SIG-M5 treated with dmso at 0.1 percent for 504 hours (cell line): ENCODE results near the gene TSSK6.

Experiments used
- DNase-seq: peaks from one replicate; lab custom pipeline; 2025; ENCODE audit not compliant: unreplicated experiment; lab: John Stamatoyannopoulos, UW

TSSK6 gene

GRCh38 chr19:19507354-19507753 is 8.0 kb downstream of the TSSK6 start:
- no peak for DNase-seq

GRCh38 chr19:19506592-19506991 is 8.8 kb downstream of the TSSK6 start:
- DNase-seq, result no peak

- no peak for DNase-seq
Measured at GRCh38 chr19:19505669-19506326, 9.6 kb downstream of the TSSK6 start.

GRCh38 chr19:19504754-19505668 is 10.3 kb downstream of the TSSK6 start:
- DNase-seq, result no peak

- no peak for DNase-seq
Measured at GRCh38 chr19:19502808-19503602, 12.3 kb downstream of the TSSK6 start.

- DNase-seq, result no peak
Measured at GRCh38 chr19:19502281-19502680, 13.1 kb downstream of the TSSK6 start.

GRCh38 chr19:19501798-19502197 is 13.6 kb downstream of the TSSK6 start:
- no peak for DNase-seq

GRCh38 chr19:19500975-19501644 is 14.2 kb downstream of the TSSK6 start:
- no peak for DNase-seq

- no peak for DNase-seq
Measured at GRCh38 chr19:19499272-19499995, 15.9 kb downstream of the TSSK6 start.

- no peak for DNase-seq
Measured at GRCh38 chr19:19498255-19498991, 16.9 kb downstream of the TSSK6 start.

- no peak for DNase-seq
Measured at GRCh38 chr19:19495614-19496603, 19.4 kb downstream of the TSSK6 start.

GRCh38 chr19:19493841-19494546 is 21.4 kb downstream of the TSSK6 start:
- no peak for DNase-seq

- DNase-seq, result no peak
Measured at GRCh38 chr19:19492026-19492610, 23.2 kb downstream of the TSSK6 start.

- no peak for DNase-seq
Measured at GRCh38 chr19:19491321-19492025, 23.9 kb downstream of the TSSK6 start.

GRCh38 chr19:19490214-19490968 is 25.0 kb downstream of the TSSK6 start:
- peak; percentile 38 for DNase-seq

GRCh38 chr19:19489804-19490204 is 25.5 kb downstream of the TSSK6 start:
- no peak for DNase-seq
